Measurements from ENCODE around the gene MLST8. TPM values are rescaled to one million over a fixed set of nuclear protein-coding genes. Genes with fewer than 3 reads are reported as not detected.
"Not testable (repeated sequence)": the region's sequence is repeated elsewhere in the genome, so short reads cannot be mapped to it uniquely, and the experiment has no call there.

The MLST8 gene
- total RNA-seq, 1 donor from 2014 or later = 37.0 TPM

DNA sequence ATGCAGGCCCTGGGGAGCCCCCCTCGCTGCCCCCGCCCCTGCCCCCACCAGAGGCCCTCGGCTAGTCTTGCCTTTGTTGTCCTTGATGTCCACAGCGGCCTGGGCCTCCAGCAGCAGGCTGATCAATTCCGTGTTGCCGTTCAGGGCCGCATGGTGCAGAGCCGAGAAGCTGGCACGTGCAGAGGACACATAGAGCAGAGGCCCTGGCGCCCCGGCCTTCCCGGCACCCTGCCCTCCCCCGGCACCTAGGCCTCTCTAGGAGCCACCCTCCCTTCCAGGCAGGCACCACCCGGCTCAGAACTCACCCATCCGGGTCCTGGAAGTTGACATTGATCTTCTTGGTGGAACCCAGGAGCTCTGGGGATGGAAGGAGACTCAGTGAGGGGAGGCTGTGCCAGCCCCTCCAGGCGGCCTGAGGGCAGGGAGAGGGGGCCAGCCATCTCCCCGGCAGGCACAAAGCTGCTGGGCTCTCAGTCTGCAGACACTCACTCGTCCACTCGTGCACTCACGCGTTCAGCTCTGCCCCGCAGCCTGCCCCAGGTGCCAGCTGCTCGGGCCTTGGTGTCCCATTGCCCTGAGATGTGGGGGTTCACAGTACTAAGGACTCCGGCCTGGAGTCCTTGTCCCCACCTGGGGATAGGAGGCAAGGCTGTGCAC, 15.1 kb upstream of the MLST8 start:
- DNase-seq (ENCODE audit: low spot score) = no peak

DNA sequence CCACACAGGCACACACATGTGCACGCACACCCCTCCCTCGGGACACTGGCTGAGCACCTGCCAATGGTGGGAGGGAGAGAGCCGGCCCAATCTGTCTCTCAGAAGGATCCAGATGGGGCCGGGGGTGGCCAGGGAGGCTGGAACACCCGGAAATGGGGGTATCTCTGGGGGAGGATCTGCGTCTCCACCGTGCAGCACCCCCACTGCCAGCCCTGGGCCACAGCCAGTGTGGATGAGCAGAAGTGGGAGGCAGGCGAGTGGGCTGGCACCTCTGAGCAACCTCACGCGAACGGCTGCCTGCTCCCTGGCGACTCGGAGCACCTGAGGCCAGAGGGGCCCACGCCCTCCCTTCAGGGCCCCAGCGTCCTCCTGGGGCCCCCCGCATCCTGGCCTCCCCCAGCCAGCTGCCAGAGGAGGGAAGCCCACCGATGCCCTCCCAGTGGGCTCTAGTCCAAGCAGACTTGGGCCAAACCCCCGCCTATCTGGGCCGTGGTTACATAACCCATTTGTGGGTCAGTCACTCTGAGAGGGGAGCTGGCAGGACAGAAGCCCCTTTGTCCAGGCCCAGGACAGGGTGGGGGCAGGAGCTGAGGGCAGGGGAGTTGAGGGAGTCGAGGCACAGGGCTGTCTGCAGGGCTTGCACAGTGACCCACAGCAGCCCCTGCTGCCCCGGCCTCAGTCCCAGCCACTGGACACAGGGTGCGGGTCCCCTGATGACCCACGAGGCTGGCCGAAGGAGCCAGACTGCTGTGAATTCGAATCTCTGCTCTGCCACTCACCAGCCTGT, 14.4 kb upstream of the MLST8 start:
- no peak for DNase-seq (ENCODE audit: low spot score)

DNA sequence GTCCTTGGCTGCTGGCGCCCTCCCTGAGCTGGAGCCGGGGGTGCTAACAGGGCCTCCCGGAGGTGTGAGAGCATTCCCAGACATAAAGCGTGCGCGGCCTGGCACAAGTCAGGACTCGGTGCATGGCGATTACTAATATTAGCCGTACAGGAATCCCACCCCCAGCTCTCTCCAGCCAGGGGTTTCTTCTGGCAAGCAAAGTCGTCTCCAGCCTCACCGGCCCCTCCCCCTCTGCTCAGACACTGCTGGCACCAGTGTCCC, 13.9 kb upstream of the MLST8 start:
- DNase-seq (ENCODE audit: low spot score) = no peak

DNA sequence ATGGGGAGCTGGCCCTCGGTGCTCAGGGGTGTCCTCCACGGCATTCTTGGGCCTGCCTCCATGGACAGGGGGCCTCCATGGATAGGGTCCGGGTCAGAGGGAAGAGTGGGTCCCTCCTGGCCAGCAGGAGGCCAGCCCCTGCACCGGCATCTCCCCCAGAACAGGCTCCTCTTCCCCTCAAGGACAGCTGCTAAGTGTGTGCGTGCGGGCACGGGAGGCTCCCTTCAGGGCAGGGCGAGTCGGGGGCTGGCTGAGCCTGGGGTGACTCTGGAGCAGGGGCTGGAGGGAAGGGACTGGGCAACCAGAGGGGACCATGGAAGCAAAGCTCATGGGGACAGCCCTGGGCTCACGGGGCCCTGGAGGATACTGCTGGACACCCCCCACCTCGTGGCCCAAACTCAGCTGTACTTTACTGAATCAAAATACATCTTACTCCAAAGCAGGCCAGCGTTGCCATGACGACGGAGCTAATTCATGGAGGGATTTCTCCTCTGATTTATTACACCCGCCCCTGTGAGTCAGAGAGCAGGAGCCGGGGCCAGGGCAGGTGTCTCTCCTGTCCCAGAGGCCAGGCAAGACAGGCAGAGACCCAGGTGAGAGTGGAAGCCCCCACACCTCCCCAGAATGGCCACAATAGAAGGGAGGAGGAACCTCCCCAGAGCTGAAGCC, 11.0 kb upstream of the MLST8 start:
- no peak for DNase-seq (ENCODE audit: low spot score)

DNA sequence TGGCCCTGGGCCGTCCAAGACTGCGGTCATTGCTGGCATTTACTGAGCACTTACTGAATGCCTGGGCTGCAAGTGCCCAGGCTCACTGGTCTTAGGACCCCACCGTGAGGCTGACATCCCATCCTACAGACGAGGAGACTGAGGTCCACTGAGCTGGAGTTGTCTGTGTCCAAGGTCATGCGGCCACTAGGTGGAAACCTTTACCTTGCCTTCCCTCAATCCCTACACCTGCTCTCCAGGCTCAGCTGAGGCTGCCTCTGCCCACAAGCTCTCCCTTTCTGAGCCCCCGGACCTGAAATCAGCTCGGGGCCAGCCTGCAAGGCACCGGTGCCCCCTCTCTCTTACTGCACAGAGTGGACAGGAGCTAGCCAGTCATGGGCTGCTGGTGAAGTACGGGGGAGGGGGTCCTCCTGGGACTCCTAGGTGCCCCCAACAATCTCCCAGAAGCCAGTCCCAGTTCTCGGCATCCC, 10.4 kb upstream of the MLST8 start:
- DNase-seq (ENCODE audit: low spot score) = no peak

DNA sequence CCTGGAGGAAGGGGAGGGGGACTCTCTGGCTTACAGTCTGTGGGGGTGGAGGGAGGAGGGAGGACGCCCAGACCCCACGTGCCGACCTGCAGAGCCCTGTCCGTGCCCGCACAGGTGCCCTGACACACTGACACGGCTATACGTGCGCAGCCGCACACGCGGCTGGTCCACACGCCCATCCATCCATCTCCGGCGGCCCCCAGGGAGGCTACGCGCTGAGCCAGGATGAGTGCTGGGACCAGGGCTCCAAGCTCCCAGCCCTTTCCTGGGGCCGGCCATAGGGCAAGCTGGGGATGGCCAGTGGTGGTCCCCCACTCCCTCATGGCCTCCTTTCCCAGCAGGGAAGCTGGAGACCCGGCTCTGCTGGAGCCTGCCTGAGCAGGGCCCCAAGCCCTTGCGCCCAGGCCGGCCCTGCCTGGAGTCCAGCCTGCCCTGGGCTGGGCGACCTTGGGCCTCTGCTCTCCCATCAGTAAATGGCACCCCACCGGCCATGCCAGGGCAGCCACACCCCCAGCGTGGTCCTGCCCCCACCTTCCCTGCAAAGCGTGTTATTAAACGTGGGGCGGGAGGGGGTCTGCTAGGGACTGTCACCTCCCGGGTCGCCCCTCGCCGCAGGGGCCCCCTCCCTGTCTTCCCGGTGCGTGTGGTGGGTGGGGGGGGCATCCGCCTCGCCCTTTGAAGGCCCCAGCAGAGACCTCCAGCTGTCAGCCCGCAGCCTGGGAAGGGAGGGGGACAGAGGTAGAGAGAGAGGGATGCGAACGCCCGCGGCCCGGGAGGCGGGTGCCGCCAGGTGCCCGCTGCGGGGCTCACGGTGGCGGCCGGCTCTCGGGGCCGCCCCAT, 9.7 kb upstream of the MLST8 start:
- DNase-seq (ENCODE audit: low spot score) = no peak

DNA sequence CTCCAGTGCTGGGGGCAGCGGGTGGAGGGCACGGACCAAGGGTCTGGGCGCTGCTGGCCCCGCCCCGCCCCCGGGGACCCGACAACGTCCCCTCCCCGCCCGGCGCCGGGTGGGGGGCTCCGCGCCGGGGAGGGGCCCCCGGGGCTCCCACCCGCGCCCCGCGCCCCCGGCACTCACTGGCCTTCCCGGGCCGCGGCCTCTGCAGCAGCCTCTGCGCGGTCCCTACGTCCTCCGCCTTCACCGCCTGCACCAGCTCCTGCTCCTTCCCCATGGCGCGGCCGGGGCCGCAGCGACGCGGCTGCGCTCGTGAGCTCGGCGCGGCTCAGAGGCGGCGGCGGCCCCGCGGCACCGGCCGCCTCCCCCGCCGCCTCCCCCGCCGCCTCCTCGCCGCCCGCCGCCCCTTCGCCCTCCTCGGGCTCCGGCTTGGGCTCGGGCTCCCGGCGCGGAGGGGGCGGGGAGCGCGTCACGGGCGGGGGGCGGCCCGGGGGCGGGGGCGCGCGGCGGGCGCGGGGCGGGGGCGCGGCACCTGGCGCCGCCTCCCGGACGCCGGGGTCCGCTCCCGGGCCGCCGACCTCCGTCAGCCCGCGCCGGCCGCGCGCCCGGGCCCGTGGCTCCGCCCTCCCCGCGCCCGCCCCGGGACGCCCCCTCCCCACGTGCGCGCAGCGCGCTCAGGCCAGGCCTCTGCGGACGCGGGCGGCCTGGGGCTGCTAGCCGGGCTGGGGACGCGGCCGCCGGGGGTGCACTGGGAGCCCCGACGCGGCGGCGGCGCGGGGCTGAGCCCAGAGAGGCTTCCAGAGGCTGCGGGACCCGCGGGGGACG, 8.9 kb upstream of the MLST8 start, which contains the start of gene CASKIN1:
Gene CASKIN1 (minus strand): TSS at position 444 of the 819 bp plus-strand sequence. CDS start 173 bp downstream, at position 271.
- DNase-seq (ENCODE audit: low spot score) = no peak

DNA sequence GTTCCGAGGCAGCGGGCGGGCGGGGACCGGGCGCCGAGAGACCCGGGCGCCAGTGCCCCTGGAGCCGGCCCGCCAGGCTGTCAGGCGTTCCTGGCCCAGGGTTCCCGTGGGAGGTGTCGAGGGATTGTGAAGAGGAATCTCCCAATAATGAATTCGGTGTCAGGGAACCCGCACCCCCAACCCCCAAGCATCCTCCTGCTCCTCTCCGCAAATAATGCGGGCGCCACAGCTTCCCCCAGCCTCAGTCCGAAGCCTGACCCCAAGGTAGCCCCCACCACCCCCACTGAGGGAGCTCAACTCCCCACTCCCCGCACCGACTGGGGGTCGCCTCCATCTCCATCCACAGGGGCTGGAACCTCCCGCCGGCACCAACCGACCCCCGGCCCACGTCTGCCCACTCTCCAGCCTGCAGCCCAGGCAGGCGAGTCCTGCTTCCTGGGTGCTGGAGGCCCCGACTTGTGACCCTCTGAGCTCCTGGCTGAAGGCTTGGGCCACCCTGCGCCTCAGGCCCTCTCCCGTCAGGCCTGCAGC, 8.2 kb upstream of the MLST8 start:
- no peak for DNase-seq (ENCODE audit: low spot score)

DNA sequence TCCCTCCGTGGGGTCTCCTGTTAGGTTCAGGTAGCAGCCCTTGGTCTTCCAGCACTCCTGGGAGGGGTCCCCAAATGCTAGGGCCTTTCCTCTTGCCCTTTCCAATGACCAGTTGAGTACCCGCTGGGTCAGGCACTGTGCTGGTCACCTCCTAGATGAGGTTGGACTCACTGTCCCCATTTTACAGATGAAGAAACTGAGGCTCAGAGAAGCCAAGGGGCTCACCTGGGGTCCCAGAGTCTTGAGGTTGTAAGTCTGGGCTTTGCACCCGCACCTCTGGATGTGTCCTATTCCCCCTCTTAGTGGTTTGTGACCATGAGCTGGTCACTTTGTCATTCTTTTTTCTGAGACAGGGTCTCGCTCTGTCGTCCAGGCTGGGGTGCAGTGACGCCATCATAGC, 7.5 kb upstream of the MLST8 start:
- DNase-seq (ENCODE audit: low spot score) = no peak

DNA sequence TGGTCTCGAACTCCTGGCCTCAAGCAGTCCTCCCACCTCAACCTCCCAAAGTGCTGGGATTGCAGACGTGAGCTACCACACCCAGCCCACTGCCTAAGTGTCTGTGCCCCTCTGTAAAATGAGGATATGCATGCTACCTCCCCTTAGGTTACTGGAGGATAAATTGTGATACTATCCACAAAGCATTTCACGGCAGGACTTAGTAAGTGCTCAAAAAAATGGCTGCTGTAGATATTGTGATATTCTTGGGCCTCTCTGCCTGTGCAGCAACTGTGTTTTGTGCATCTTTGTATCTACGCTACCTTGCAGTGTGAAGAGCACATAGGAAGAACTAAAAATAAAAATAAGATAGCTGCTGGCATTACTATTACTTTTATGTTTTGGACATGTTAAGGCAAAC, 7.0 kb upstream of the MLST8 start:
- DNase-seq (ENCODE audit: low spot score) = no peak

DNA sequence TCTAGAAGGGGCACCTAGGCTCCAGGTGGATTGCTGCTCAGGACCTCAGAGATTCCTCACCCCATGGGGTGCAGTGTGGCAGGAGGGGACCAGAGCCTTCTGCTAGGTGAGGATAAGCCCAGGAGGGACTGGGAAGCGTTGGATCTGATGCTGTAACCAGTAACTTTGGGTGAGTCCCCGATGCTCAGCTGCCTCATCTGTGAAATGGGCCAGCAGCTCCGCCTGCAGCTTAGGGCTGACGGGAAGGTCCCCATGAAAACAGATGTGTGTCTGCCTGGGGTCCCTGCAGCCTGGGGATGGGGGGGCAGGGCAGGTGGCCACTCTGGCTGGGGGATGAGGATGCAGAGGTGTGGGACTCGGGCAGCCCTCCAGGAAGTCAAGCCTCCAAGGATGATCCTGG, 6.2 kb upstream of the MLST8 start:
- DNase-seq (ENCODE audit: low spot score) = no peak

DNA sequence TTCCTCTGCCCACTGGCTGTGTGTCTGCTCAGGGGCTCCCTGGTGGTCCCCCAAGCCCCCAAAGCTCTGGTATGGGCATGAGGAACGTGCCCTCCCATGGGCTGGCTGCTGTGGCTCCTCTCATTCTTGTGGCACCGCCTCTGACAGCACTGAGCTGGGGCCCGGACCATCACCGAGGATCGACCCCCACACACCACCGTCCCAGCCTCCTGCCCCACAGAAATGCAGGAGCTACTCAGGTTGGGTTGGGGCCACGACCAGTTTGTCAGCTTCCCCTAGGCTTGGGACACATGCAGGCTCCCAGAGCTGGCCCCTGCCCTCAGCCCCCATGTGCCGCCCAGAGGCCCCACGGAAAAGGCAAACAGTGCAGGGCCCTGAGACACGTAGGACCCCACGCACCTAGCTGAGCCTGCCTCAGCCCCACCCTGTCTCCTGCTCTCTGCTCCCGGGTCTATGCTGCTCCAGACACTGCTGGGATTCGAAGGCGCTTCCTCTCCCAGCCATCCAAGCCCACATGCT, 5.6 kb upstream of the MLST8 start:
- no peak for DNase-seq (ENCODE audit: low spot score)

DNA sequence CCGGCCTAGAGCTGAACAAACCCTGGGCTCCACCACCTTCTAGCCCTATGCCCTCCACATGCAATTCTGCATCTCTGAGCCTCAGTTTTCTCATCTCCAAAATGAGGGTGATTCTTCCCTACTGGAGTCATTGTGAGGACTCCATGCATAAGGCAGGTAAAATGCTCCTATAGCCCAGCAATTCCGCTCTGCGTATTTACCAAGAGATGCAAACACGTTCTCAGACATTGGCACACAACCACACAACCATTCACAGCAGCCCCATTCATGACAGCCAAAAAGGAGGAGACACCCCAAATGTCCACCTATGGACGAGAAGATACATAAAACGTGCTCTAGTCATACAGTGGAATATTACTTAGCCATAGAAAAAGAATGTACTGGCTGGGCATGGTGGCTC, 4.9 kb upstream of the MLST8 start:
- DNase-seq (ENCODE audit: low spot score) = no peak

DNA sequence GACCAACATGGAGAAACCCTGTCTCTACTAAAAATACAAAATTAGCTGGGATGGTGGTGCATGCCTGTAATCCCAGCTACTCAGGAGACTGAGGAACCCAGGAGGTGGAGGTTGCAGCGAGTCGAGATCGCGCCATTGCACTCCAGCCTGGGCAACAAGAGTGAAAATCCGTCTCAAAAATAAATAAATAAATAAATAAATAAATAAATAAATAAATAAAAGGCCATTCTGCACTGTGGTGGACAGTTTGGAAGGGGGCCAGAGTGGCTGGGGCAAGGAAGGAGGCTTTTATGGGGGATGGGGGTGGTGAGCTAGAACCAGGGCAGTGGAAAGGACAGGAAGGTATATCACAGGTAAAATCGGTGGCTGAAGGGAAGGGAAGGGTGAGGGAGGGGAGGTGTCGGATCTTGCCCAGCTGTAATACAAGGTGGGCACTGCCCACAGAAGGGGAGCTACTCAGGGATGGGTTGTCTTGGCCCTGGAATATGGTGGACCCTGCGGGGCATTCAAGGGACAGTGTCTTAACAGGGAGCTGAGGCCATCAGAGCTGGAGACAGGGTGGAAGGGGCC, 2.0 kb upstream of the MLST8 start:
- not testable (repeated sequence) for DNase-seq (ENCODE audit: low spot score)

DNA sequence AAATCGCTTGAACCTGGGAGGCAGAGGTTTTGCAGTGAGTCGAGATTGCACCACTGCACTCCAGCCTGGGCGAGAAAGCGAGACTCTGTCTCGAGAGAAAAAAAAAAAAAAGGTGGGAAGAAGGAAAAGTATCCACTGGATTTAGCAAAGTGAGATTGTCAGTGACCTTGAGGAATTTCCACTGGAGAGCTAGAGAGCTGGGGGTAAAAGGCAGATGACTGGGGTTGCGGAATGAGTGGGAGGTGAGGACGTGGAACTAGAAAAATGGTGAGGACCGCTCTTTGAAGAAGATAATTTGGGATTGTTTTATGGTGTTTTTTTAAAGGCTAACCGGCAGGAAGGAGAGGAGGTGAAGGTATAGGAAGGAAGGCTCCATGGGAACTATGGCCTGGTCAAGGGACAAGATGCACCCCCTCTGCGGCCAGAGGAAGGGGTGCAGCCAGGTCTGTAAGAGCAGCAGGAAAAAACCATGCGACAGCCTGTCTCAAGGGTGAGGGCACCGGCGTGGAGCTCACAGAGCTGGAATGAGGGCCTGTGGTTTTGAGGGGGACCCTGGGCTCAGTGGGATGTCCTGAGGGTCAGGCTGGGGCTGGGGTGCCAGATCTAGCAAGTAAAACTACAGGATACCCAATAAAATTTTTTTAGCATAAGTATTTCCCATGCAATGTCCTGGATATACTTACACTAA, 694 bp upstream of the MLST8 start:
- no peak for DNase-seq (ENCODE audit: low spot score)

DNA sequence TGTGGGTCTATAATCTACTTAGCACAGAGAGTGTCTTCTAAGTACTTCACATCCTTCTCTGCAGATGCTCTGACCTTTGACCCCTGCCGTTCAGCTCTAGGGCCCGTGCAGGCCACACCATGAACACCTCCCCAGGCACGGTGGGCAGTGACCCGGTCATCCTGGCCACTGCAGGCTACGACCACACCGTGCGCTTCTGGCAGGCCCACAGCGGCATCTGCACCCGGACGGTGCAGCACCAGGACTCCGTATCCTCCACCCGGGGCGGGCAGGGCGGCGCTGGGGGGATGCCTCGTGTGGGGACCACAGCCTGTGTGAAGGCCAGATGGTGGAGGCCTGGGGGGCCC, 686 bp downstream of the MLST8 start:
- DNase-seq (ENCODE audit: low spot score) = no peak

DNA sequence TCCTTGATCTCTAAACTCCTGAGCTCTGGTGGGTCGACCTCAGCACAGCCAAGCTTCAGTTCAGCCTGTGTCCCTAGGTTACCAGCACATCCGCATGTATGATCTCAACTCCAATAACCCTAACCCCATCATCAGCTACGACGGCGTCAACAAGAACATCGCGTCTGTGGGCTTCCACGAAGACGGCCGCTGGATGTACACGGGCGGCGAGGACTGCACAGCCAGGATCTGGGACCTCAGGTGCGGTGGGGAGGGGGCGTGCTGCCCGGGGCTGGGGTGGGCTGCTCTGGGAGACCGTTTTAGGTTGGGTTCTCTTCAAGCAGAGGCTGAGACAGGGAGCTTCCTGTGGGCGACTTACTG, 1.1 kb downstream of the MLST8 start:
- DNase-seq (ENCODE audit: low spot score) = no peak

DNA sequence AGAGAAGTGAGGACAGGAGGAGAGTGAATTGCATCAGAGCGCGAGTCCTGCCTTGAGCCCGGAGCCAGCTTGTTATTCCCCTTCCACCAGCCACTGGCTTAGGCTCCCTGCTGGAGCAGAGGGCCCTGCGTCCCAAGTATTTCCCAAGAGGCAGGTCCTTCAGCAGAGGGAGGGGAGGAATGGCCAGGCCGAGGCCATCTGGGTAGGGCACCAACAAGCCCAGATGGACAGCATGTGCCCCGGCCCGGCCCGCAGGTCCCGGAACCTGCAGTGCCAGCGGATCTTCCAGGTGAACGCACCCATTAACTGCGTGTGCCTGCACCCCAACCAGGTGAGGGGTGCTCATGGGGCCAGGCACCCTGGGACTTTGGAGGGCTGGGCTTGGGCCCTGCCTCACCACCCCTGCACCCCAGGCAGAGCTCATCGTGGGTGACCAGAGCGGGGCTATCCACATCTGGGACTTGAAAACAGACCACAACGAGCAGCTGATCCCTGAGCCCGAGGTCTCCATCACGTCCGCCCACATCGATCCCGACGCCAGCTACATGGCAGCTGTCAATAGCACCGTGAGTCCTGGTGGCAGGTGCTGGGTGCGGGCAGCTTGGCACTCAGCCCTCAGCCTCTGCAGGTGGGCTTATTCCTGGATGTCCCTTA, 1.7 kb downstream of the MLST8 start:
- DNase-seq (ENCODE audit: low spot score) = no peak

DNA sequence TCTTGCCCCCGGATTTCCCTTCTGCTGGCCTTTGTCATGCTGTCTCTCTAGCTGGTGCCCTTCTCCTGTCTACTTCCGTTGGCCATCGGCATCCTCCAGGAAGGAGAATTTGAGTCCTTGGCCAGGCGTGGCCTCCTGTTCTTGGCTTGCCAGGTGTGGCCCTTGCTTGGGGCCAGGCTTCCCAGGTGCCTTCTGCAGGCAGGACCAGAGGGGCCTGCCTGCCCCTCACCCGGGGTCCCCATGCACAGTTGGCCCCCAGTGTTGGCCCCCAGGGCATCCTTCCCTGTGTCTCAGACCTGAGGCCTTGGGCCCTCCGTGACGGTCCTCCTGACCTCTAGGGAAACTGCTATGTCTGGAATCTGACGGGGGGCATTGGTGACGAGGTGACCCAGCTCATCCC, 2.6 kb downstream of the MLST8 start:
- no peak for DNase-seq (ENCODE audit: low spot score)
